HepG2 (cell line): ENCODE data around the gene PDZD4. TPM values are rescaled to one million over a fixed set of nuclear protein-coding genes. Genes with fewer than 3 reads are reported as not detected.

ENCODE experiments used
- ATAC-seq: fragments of 200-7000 bp; cut with Tn5 transposase; 3 replicates; pipeline ENCODE4 v1.9.1; 2020; ENCODE audit warnings: mild to moderate bottlenecking, moderate library complexity
- BruUV-seq: library from RNA; stranded (reverse); fragments of 400-500 nt; replicated peaks from 2 replicates; lab custom pipeline; 2021; lab: Mats Ljungman, UMichigan
- CTCF ChIA-PET: fragments of 300-600 bp; formaldehyde crosslinking; extraction: SDS; loops from one replicate; lab custom pipeline; 2021; ENCODE audit warnings: low total read pairs, inconsistent platforms, low intra/inter-chr PET ratio; lab: Yijun Ruan, JAX
- POLR2A ChIA-PET: fragments of 350-600 bp; sonication (Branson Sonifier 250); formaldehyde crosslinking; loops from one replicate; lab custom pipeline; 2020; ENCODE audit warnings: antibody characterized with exemption, inconsistent platforms; lab: Yijun Ruan, JAX
- DNase-seq: peaks from one replicate; pipeline ENCODE4 v3.0.0-alpha.2; 2015; ENCODE audit warnings: low spot score
- FAIRE-seq: peaks from 3 replicates; lab custom pipeline; 2011; peaks lifted over from hg19 to GRCh38; lab: Jason Lieb, UNC
- H2AFZ ChIP-seq: one replicate; pipeline ENCODE4 v1.6.1; 2011; ENCODE audit warnings: low read length, inconsistent platforms
- H3K27ac ChIP-seq: fragments of 300-600 bp; 3 replicates; pipeline ENCODE4 v1.8.0; 2011; ENCODE audit warnings: mixed run types, mild to moderate bottlenecking, mixed read lengths, low read length, inconsistent platforms; ENCODE audit not compliant: insufficient read depth; ENCODE audit errors: extremely low read length
- H3K27me3 ChIP-seq, 2 experiments: fragments of 200-600 bp in 1 of 2; 2 replicates in 1 of 2; 3 replicates in 1 of 2; pipeline versions ENCODE4 v1.6.0 to v1.8.0; 2011; ENCODE audit warnings: low read length in 2 of 2, mild to moderate bottlenecking in 2 of 2, moderate library complexity in 2 of 2, inconsistent platforms in 1 of 2; ENCODE audit not compliant: insufficient read depth in 2 of 2, control insufficient read depth in 1 of 2
- H3K36me3 ChIP-seq, 2 experiments: fragments of 200-600 bp in 1 of 2; replicated peaks in 1 of 2; 2 replicates in 1 of 2; 3 replicates in 1 of 2; pipeline versions ENCODE4 v1.5.1 to v1.8.0; 2011; ENCODE audit warnings: low read length in 2 of 2, inconsistent platforms in 1 of 2; ENCODE audit not compliant: insufficient read depth in 2 of 2, control insufficient read depth in 1 of 2
- H3K4me1 ChIP-seq: 2 replicates; pipeline ENCODE4 v1.5.1; 2012; ENCODE audit warnings: low read length, inconsistent platforms; ENCODE audit not compliant: insufficient read depth
- H3K4me2 ChIP-seq: 2 replicates; pipeline ENCODE4 v1.6.0; 2011; ENCODE audit warnings: low read depth, low read length, inconsistent platforms
- H3K4me3 ChIP-seq, 3 experiments: fragments of 200-600 bp in 1 of 3; sonication (generic), shearing (Covaris generic) in 1 of 3; replicated peaks in 1 of 3; 2 replicates each; pipeline ENCODE4 v1.5.1; 2011 to 2016; ENCODE audit warnings: low read length in 3 of 3, inconsistent platforms in 2 of 3, low read depth in 2 of 3, mild to moderate bottlenecking in 2 of 3, control low read depth in 1 of 3, mixed read lengths in 1 of 3; ENCODE audit not compliant: insufficient read depth in 1 of 3
- H3K79me2 ChIP-seq: one replicate; pipeline ENCODE4 v1.6.1; 2011; ENCODE audit warnings: low read length, inconsistent platforms; ENCODE audit not compliant: insufficient read depth
- H3K9ac ChIP-seq: 2 replicates; pipeline ENCODE4 v1.6.0; 2011; ENCODE audit warnings: mild to moderate bottlenecking, low read depth, low read length, inconsistent platforms; ENCODE audit not compliant: insufficient read depth
- H3K9me3 ChIP-seq: 2 replicates; pipeline ENCODE4 v1.5.1; 2012; ENCODE audit warnings: mild to moderate bottlenecking, low read length
- H4K20me1 ChIP-seq: 2 replicates; pipeline ENCODE4 v1.6.0; 2011; ENCODE audit warnings: inconsistent platforms, mild to moderate bottlenecking, low read length, moderate library complexity; ENCODE audit not compliant: insufficient read depth
- AHR ChIP-seq: IDR thresholded peaks from 2 replicates; pipeline ENCODE4 v1.6.1; 2018; ENCODE audit warnings: missing genetic modification reagents, missing compliant biosample characterization
- HMG20B ChIP-seq: conservative IDR thresholded peaks from 2 replicates; pipeline ENCODE4 v1.6.1; 2016; ENCODE audit warnings: missing genetic modification reagents, missing compliant biosample characterization
- HMGXB4 ChIP-seq, 2 experiments: sonication (generic) in 1 of 2; formaldehyde crosslinking in 1 of 2; IDR thresholded peaks; 2 replicates each; pipeline versions ENCODE4 v1.4.0 to v1.6.1; 2018 to 2020; ENCODE audit warnings: missing genetic modification reagents in 2 of 2, borderline replicate concordance in 1 of 2, low read depth in 1 of 2, mild to moderate bottlenecking in 1 of 2, missing biosample characterization in 1 of 2
- NR2F2 ChIP-seq: IDR thresholded peaks from 2 replicates; pipeline ENCODE4 v1.6.1; 2012; ENCODE audit warnings: low read depth, inconsistent platforms, borderline replicate concordance
- PAXIP1 ChIP-seq: sonication (generic); formaldehyde crosslinking; conservative IDR thresholded peaks from 2 replicates; pipeline ENCODE4 v1.4.0; 2020; ENCODE audit warnings: mild to moderate bottlenecking, missing genetic modification reagents, moderate library complexity
- RCOR2 ChIP-seq: IDR thresholded peaks from 2 replicates; pipeline ENCODE4 v1.6.1; 2016; ENCODE audit warnings: missing biosample characterization, missing genetic modification reagents
- TBP ChIP-seq: sonication (generic); formaldehyde crosslinking; IDR thresholded peaks from 2 replicates; pipeline ENCODE4 v1.5.0; 2020; ENCODE audit warnings: missing genetic modification reagents
- ZBTB43 ChIP-seq: sonication (generic); formaldehyde crosslinking; conservative IDR thresholded peaks from 2 replicates; pipeline ENCODE4 v1.4.0; 2020; ENCODE audit warnings: missing genetic modification reagents
- ZFP37 ChIP-seq: sonication (generic); formaldehyde crosslinking; IDR thresholded peaks from 2 replicates; pipeline ENCODE4 v1.4.0; 2020; ENCODE audit warnings: missing genetic modification reagents, borderline replicate concordance
- ZNF674 ChIP-seq: sonication (generic); formaldehyde crosslinking; IDR thresholded peaks from 2 replicates; pipeline ENCODE4 v1.5.0; 2020; ENCODE audit warnings: low read depth, mild to moderate bottlenecking, missing genetic modification reagents
- WGBS: methylation state at CpG from one replicate; pipeline ENCODE4 v1.1.6; 2017; ENCODE audit warnings: low lambda C conversion rate; 5-methylcytosine and 5-hydroxymethylcytosine counted together
- in situ Hi-C: cut with HindIII; loops from 2 replicates; pipeline ENCODE4 v1.10.0; 2017; ENCODE audit warnings: low pct_unique_long_range_greater_than_20kb; ENCODE audit not compliant: extremely low pct_ligation_motif_present
- intact Hi-C: fragments of 100-400 bp; cut with micrococcal nuclease; formaldehyde crosslinking; loops from one replicate; pipeline ENCODE4 v1.10.0; 2022; ENCODE audit not compliant: unreplicated experiment
- polyA plus RNA-seq, 8 experiments: library from polyadenylated mRNA; depleted of rRNA in 3 of 8; stranded (reverse) in 7 of 8; unstranded in 1 of 8; fragments of >200 nt; fragmentation: Illumina TruSeq in 4 of 8; extraction: Trizol in 4 of 8; gene quantifications; 2 replicates each; pipeline versions ENCODE4 v1.2.1 to v1.2.3, GENCODE V29; 2011 to 2016; ENCODE audit warnings: low read depth in 4 of 8, missing spikeins in 1 of 8, mixed read lengths in 1 of 8; ENCODE audit not compliant: insufficient read depth in 1 of 8
- total RNA-seq, 5 experiments: library from RNA; depleted of rRNA; stranded (reverse); fragments of >200 nt; fragmentation: Illumina TruSeq; extraction: Trizol; gene quantifications; 2 replicates each; pipeline ENCODE4 v1.2.3, GENCODE V29; 2016; ENCODE audit warnings: low read depth in 1 of 5

Gene PDZD4
- total and polyA plus RNA-seq, 2 of the 13 experiments (the other 11 are each of a cell fraction or from before 2014, with no cell fraction given), result not detected

- Histone ChIP-seq H3K36me3 (no peaks in the 10 kb centered on the region), H3K4me1 (peaks cover 5% of the 10 kb centered on the region; the same call in 1 of the 2 replicates)
- in situ Hi-C loops, result no loop called here
Observed at GRCh38 chrX:153873282-153874084, 43.1 kb upstream of the PDZD4 start.

More at GRCh38 chrX:153873282-153874084, 43.1 kb upstream of the PDZD4 start:
- no CpG with 5 or more reads among the region's 7 CpGs for WGBS
- Histone ChIP-seq H3K79me2 (no peaks in the 10 kb centered on the region), H2AFZ (no peak overlapping the region), H3K4me3 (no peak overlapping the region), H3K27ac (no peak overlapping the region), H3K27me3 (no peaks in the 10 kb centered on the region), H3K9me3 (no peaks in the 10 kb centered on the region), H3K4me2 (no peak overlapping the region), H4K20me1 (no peaks in the 10 kb centered on the region), H3K9ac (no peak overlapping the region)
- ChIA-PET CTCF (no interaction called here), POLR2A (no interaction called here)
- TF ChIP-seq ZFP37 (CRISPR knock-in tag) (no peak), HMG20B (no peak), TBP (CRISPR knock-in tag) (no peak), ZBTB43 (CRISPR knock-in tag) (no peak), ZNF674 (no peak), RCOR2 (CRISPR knock-in tag) (no peak), NR2F2 (no peak), AHR (no peak), PAXIP1 (CRISPR knock-in tag) (no peak), HMGXB4 (CRISPR knock-in tag; IDR thresholded peaks at IDR 0.05; ENCODE audit: borderline replicate concordance in 1 of 2, low read depth in 1 of 2) (no peak)
- FAIRE-seq, result no peak
- no TSS peak for BruUV-seq
- intact Hi-C loops, result no loop called here
- no peak for DNase-seq
- ATAC-seq, result no peak
